ENCODE results near the gene IL9. TPM values are rescaled to one million over a fixed set of nuclear protein-coding genes. Genes with fewer than 3 reads are reported as not detected.

The IL9 gene
- total RNA-seq, 1 experiment from 2014 or later = not detected

DNA sequence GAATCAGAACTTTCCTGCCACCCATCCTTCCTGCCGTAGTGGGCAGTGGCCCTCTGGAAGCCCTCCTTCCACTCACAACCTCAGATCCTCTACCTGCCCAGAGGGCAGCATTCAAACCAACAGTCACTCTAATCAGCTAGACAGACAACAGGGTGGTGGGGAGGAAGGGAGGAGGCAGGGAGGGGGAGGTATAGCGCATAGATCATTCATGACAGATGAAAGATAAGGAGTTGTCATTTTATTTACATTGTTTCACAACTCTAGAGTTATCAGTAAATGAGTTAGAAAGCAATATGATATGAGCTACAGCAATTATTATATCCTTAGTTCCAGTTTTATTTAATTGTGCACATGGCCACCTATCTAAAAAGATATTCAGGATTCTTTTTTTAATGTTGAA is 852 bp downstream of the IL9 start:
- TF ChIP-seq EZH2 (IDR thresholded peaks at IDR 0.05; ENCODE audit: low read depth) = no peak
- TF ChIP-seq, protein P1, sequence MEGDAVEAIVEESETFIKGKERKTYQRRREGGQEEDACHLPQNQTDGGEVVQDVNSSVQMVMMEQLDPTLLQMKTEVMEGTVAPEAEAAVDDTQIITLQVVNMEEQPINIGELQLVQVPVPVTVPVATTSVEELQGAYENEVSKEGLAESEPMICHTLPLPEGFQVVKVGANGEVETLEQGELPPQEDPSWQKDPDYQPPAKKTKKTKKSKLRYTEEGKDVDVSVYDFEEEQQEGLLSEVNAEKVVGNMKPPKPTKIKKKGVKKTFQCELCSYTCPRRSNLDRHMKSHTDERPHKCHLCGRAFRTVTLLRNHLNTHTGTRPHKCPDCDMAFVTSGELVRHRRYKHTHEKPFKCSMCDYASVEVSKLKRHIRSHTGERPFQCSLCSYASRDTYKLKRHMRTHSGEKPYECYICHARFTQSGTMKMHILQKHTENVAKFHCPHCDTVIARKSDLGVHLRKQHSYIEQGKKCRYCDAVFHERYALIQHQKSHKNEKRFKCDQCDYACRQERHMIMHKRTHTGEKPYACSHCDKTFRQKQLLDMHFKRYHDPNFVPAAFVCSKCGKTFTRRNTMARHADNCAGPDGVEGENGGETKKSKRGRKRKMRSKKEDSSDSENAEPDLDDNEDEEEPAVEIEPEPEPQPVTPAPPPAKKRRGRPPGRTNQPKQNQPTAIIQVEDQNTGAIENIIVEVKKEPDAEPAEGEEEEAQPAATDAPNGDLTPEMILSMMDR (conservative IDR thresholded peaks at IDR 0.05) = no peak
- H2AFZ ChIP-seq = no peak overlapping the region
- no peak overlapping the region for H3K27ac ChIP-seq
- H3K4me3 ChIP-seq = no peak overlapping the region
- no TSS peak for BruUV-seq (replicated peaks)
- CTCF ChIA-PET = no interaction called here
- no peaks in the 10 kb centered on the region for H3K9me3 ChIP-seq (ENCODE audit: insufficient read depth, low read depth)
- H3K79me2 ChIP-seq (ENCODE audit: low read depth) = no peaks in the 10 kb centered on the region
- no peak for DNase-seq
- H3K27me3 ChIP-seq (ENCODE audit: insufficient read depth, low read depth) = peaks cover 14% of the 10 kb centered on the region; the same call in 1 of the 2 replicates
- no peaks in the 10 kb centered on the region; the same call in 1 of the 2 replicates for H3F3A ChIP-seq (ENCODE audit: insufficient read depth, low read depth)
- POLR2A ChIA-PET (ENCODE audit: unreplicated experiment) = no interaction called here
- H3K9me2 ChIP-seq (ENCODE audit: insufficient read depth) = no peaks in the 10 kb centered on the region
- H4K20me1 ChIP-seq (ENCODE audit: insufficient read depth) = no peaks in the 10 kb centered on the region
- peaks cover 20% of the 10 kb centered on the region for H3K4me1 ChIP-seq (replicated peaks; ENCODE audit: insufficient read depth)
- intact Hi-C loops (cut with micrococcal nuclease; ENCODE audit: unreplicated experiment) = no loop called here
- no peaks in the 10 kb centered on the region for H3K36me3 ChIP-seq (ENCODE audit: low read depth)
- H3K4me2 ChIP-seq = no peak overlapping the region

DNA sequence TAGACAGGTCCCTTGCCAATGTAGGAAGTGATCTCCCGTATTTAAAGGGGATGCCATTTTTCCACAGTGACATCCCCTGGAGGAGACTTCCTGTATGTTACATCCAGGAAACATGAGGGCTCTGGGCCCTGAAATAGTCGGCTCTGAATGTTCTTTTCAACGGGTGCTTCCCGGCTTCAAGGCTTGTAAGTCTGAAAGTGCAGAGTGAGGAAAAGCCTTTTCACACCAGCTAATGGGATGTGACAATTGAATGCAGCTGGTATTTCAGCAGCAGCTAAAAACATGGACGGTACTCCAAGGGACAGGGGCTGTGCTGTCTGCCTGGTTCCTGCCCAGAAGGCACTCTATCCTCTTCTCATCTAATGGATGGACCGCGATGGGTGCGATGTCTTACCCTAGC is 1.4 kb downstream of the IL9 start:
- Histone ChIP-seq H3K4me2 (no peak overlapping the region), H4K20me1 (ENCODE audit: insufficient read depth) (no peaks in the 10 kb centered on the region), H3K27ac (no peak overlapping the region), H3F3A (ENCODE audit: insufficient read depth, low read depth) (no peaks in the 10 kb centered on the region; the same call in 1 of the 2 replicates), H3K27me3 (ENCODE audit: insufficient read depth, low read depth) (peaks cover 8% of the 10 kb centered on the region; the same call in 1 of the 2 replicates), H3K4me1 (replicated peaks; ENCODE audit: insufficient read depth) (peaks cover 20% of the 10 kb centered on the region), H3K79me2 (ENCODE audit: low read depth) (no peaks in the 10 kb centered on the region), H3K9me3 (ENCODE audit: insufficient read depth, low read depth) (no peaks in the 10 kb centered on the region), H3K4me3 (no peak overlapping the region), H3K36me3 (ENCODE audit: low read depth) (no peaks in the 10 kb centered on the region), H2AFZ (no peak overlapping the region), H3K9me2 (ENCODE audit: insufficient read depth) (no peaks in the 10 kb centered on the region)
- no TSS peak for BruUV-seq (replicated peaks)
- TF ChIP-seq EZH2 (IDR thresholded peaks at IDR 0.05; ENCODE audit: low read depth) = no peak
- TF ChIP-seq, protein P1 (conservative IDR thresholded peaks at IDR 0.05) = no peak
- intact Hi-C loops (cut with micrococcal nuclease; ENCODE audit: unreplicated experiment) = no loop called here
- POLR2A ChIA-PET (ENCODE audit: unreplicated experiment) = no interaction called here
- CTCF ChIA-PET = no interaction called here
- DNase-seq = no peak

DNA sequence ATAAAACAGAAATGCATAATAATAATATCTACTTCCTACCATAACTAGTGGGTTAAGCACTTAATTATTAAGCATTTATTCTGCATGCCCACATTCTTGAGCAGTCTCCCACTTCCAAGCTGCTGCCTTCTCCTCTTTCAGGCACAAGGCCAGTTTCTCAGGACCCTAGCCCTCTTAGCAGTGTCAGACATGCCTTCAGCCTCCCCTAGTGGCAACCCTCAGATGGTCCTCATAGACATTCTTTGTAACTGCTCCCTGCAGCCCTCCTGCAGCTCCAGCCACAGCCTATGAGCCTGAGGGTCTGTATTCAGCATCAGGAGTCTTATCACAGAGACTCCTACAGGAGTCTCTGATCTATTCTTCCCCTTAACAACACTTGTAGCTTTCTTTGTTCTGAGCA is 3.9 kb downstream of the IL9 start:
- no peak for TF ChIP-seq EZH2 (IDR thresholded peaks at IDR 0.05; ENCODE audit: low read depth)
- TF ChIP-seq, protein P1 (conservative IDR thresholded peaks at IDR 0.05) = no peak
- POLR2A ChIA-PET (ENCODE audit: unreplicated experiment) = interaction anchor here (0.8 kb wide), 1 partner anchor 330 kb away, joined by 3 read pairs; no protein-coding TSS in a partner anchor

More for the DNA sequence above, 3.9 kb downstream of the IL9 start:
- H3K27me3 ChIP-seq (ENCODE audit: insufficient read depth, low read depth) = no peaks in the 10 kb centered on the region
- no peaks in the 10 kb centered on the region; the same call in 1 of the 2 replicates for H3F3A ChIP-seq (ENCODE audit: insufficient read depth, low read depth)
- no peak for DNase-seq
- H4K20me1 ChIP-seq (ENCODE audit: insufficient read depth) = no peaks in the 10 kb centered on the region
- no peaks in the 10 kb centered on the region for H3K79me2 ChIP-seq (ENCODE audit: low read depth)
- no peak overlapping the region for H3K27ac ChIP-seq
- H3K4me3 ChIP-seq = no peak overlapping the region
- H3K4me1 ChIP-seq (replicated peaks; ENCODE audit: insufficient read depth) = peaks cover 25% of the 10 kb centered on the region
- no peak overlapping the region for H2AFZ ChIP-seq
- CTCF ChIA-PET = interaction anchor here (0.6 to 0.7 kb wide), 2 partner anchors 318 to 398 kb away, joined by 3 to 5 read pairs; no protein-coding TSS in a partner anchor
- no peaks in the 10 kb centered on the region for H3K9me3 ChIP-seq (ENCODE audit: insufficient read depth, low read depth)
- BruUV-seq (replicated peaks) = no TSS peak
- intact Hi-C loops (cut with micrococcal nuclease; ENCODE audit: unreplicated experiment) = no loop called here
- no peaks in the 10 kb centered on the region for H3K36me3 ChIP-seq (ENCODE audit: low read depth)
- H3K9me2 ChIP-seq (ENCODE audit: insufficient read depth) = no peaks in the 10 kb centered on the region
- no peak overlapping the region for H3K4me2 ChIP-seq
